Smooth muscle cell (in vitro differentiated cells): ENCODE measurements around the gene NUP205. TPM values are rescaled to one million over a fixed set of nuclear protein-coding genes. Genes with fewer than 3 reads are reported as not detected.

Experiments
- DNase-seq: peaks from one replicate; lab custom pipeline; 2025; ENCODE audit not compliant: unreplicated experiment; lab: John Stamatoyannopoulos, UW
- H2AFZ ChIP-seq: fragments of 200-600 bp; sonication (generic); 2 replicates; pipeline ENCODE4 v1.6.0; 2016; ENCODE audit warnings: antibody characterized with exemption, low read depth, mild to moderate bottlenecking
- H3F3A ChIP-seq: fragments of 200-600 bp; sonication (generic); 2 replicates; pipeline ENCODE4 v1.6.0; 2017; ENCODE audit warnings: antibody characterized with exemption, low read depth
- H3K27ac ChIP-seq: fragments of 200-600 bp; sonication (generic); 2 replicates; pipeline ENCODE4 v1.5.1; 2016; ENCODE audit warnings: low read depth, mild to moderate bottlenecking
- H3K27me3 ChIP-seq: fragments of 200-600 bp; sonication (generic); 2 replicates; pipeline ENCODE4 v1.6.1; 2016; ENCODE audit warnings: low read depth, mild to moderate bottlenecking
- H3K36me3 ChIP-seq: fragments of 200-600 bp; sonication (generic); 2 replicates; pipeline ENCODE4 v1.5.1; 2016; ENCODE audit warnings: low read depth
- H3K4me1 ChIP-seq: fragments of 200-600 bp; sonication (generic); 2 replicates; pipeline ENCODE4 v1.5.1; 2016; ENCODE audit warnings: low read depth
- H3K4me2 ChIP-seq: fragments of 200-600 bp; sonication (generic); 2 replicates; pipeline ENCODE4 v1.6.0; 2016; ENCODE audit warnings: mild to moderate bottlenecking
- H3K4me3 ChIP-seq: fragments of 200-600 bp; sonication (generic); 2 replicates; pipeline ENCODE4 v1.5.1; 2016; ENCODE audit warnings: mild to moderate bottlenecking
- H3K79me2 ChIP-seq: fragments of 200-600 bp; sonication (generic); 2 replicates; pipeline ENCODE4 v1.6.0; 2016; ENCODE audit warnings: low read depth, mild to moderate bottlenecking
- H3K9ac ChIP-seq: fragments of 200-600 bp; sonication (generic); 2 replicates; pipeline ENCODE4 v1.6.0; 2016; ENCODE audit warnings: low read depth
- H3K9me3 ChIP-seq: fragments of 200-600 bp; sonication (generic); replicated peaks from 2 replicates; pipeline ENCODE4 v1.5.1; 2016; ENCODE audit warnings: low read depth
- H4K20me1 ChIP-seq: fragments of 200-600 bp; sonication (generic); 2 replicates; pipeline ENCODE4 v1.6.0; 2016; ENCODE audit warnings: low read depth
- CTCF ChIP-seq: fragments of 200-600 bp; sonication (generic); IDR thresholded peaks from 2 replicates; pipeline ENCODE4 v1.5.1; 2017; ENCODE audit warnings: borderline replicate concordance, mild to moderate bottlenecking, antibody characterized with exemption; ENCODE audit not compliant: insufficient read depth, poor library complexity, severe bottlenecking
- WGBS: methylation state at CpG from one replicate; pipeline ENCODE4 v1.1.7; 2016; ENCODE audit warnings: low lambda C conversion rate; 5-methylcytosine and 5-hydroxymethylcytosine counted together
- polyA plus RNA-seq: library from polyadenylated mRNA; unstranded; fragments of >200 nt; fragmentation: Nextera tagmentation; extraction: Ambion mirVana; gene quantifications from 2 replicates; pipeline ENCODE4 v1.2.1, GENCODE V29; 2016
- small RNA-seq: library from RNA; depleted of rRNA; stranded (forward); fragments of <200 nt; gene quantifications from one replicate; pipeline ENCODE3, GENCODE V24; 2014
- total RNA-seq: library from RNA; depleted of rRNA; stranded (reverse); fragments of >200 nt; gene quantifications from 2 replicates; pipeline ENCODE4 v1.2.3, GENCODE V29; 2014

NUP205 gene
- total and polyA plus RNA-seq, 2 experiments from 2014 or later, result 17.3 to 69.6 TPM

GRCh38 chr7:135693558-135693957 is 135.8 kb downstream of the NUP205 start:
- Histone ChIP-seq H3K9ac (no peak overlapping the region), H3F3A (peaks cover 6% of the 10 kb centered on the region), H3K9me3 (no peaks in the 10 kb centered on the region), H3K79me2 (no peaks in the 10 kb centered on the region), H3K4me3 (no peak overlapping the region), H3K36me3 (no peaks in the 10 kb centered on the region), H3K4me1 (peaks cover 10% of the 10 kb centered on the region), H2AFZ (no peak overlapping the region), H3K4me2 (peak overlapping the region; percentile 45), H3K27me3 (no peaks in the 10 kb centered on the region), H3K27ac (peak overlapping the region; percentile 91), H4K20me1 (no peaks in the 10 kb centered on the region)
- TF ChIP-seq CTCF, result no peak
- DNase-seq, result no peak
- WGBS, result 52% methylated on average over 4 of the region's 4 CpGs

- H3K36me3 ChIP-seq, result no peaks in the 10 kb centered on the region
- no peak overlapping the region for H3K27ac ChIP-seq
- H2AFZ ChIP-seq, result no peak overlapping the region
- DNase-seq, result no peak
- no peak for TF ChIP-seq CTCF
- no peaks in the 10 kb centered on the region for H3K79me2 ChIP-seq
- H3K4me2 ChIP-seq, result no peak overlapping the region
- H4K20me1 ChIP-seq, result no peaks in the 10 kb centered on the region
- H3K4me1 ChIP-seq, result peaks cover 6% of the 10 kb centered on the region
- no peak overlapping the region for H3K4me3 ChIP-seq
- 30% methylated on average over 8 of the region's 8 CpGs for WGBS
- no peak overlapping the region for H3K9ac ChIP-seq
- no peaks in the 10 kb centered on the region for H3K27me3 ChIP-seq
- no peaks in the 10 kb centered on the region for H3F3A ChIP-seq
- H3K9me3 ChIP-seq, result no peaks in the 10 kb centered on the region
Observed at GRCh38 chr7:135697276-135698049, 139.7 kb downstream of the NUP205 start.

Small RNA genes lying within 50 kb of the gene (small RNA-seq; reads per million reads assigned to genes)
- not detected for gene RNU6-1154P

Other genes starting within 250 kb of the NUP205 start
- 13.2 and 22.9 TPM in 2 replicates for gene CNOT4, start 47.8 kb upstream of the NUP205 start, total RNA-seq
- gene CNOT4, start 47.8 kb upstream of the NUP205 start, polyA plus RNA-seq, result 13.5 and 15.8 TPM in 2 replicates
- gene STMP1, start 104.6 kb downstream of the NUP205 start, total RNA-seq, result 26.6 and 28.7 TPM in 2 replicates
- gene STMP1, start 104.6 kb downstream of the NUP205 start, polyA plus RNA-seq, result 72.1 and 76.8 TPM in 2 replicates
- gene SLC13A4, start 170.3 kb downstream of the NUP205 start, total RNA-seq, result 0.18 TPM in 1 of 2 replicates, not detected in the other
- 0.43 and 0.61 TPM in 2 replicates for gene SLC13A4, start 170.3 kb downstream of the NUP205 start, polyA plus RNA-seq
- not detected in 2 replicates for gene FAM180A, start 190.9 kb downstream of the NUP205 start, total RNA-seq
- 0.14 and 0.26 TPM in 2 replicates for gene FAM180A, start 190.9 kb downstream of the NUP205 start, polyA plus RNA-seq